ENCODE measurements around the gene AOPEP. TPM values are rescaled to one million over a fixed set of nuclear protein-coding genes. Genes with fewer than 3 reads are reported as not detected.

Gene AOPEP
- total and polyA plus RNA-seq, 9 of the 15 experiments (the other 6 are each of a cell fraction or from before 2014, with no cell fraction given), result 4.5 to 19.3 (median 13.5) TPM

- TF ChIP-seq ASH1L (IDR thresholded peaks at IDR 0.05; ENCODE audit: borderline replicate concordance, low read depth, partially characterized antibody), result no peak
- no peak for TF ChIP-seq ATF1 (CRISPR knock-in tag; IDR thresholded peaks at IDR 0.05)
- peak; percentile 42; the same call in 1 of the 2 replicates for TF ChIP-seq ATF1 (tag; IDR thresholded peaks at IDR 0.05)
- peak; percentile 55 for TF ChIP-seq ZFX (CRISPR knock-in tag; IDR thresholded peaks at IDR 0.05)
- no peak for TF ChIP-seq ZFPM2 (CRISPR knock-in tag; IDR thresholded peaks at IDR 0.05)
- TF ChIP-seq, protein P1, sequence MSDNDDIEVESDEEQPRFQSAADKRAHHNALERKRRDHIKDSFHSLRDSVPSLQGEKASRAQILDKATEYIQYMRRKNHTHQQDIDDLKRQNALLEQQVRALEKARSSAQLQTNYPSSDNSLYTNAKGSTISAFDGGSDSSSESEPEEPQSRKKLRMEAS (CRISPR knock-in tag; IDR thresholded peaks at IDR 0.05), result peak; percentile 35; the same call in 1 of the 2 replicates
- TF ChIP-seq GABPB1 (CRISPR knock-in tag; IDR thresholded peaks at IDR 0.05), result no peak
- peak; percentile 81 for TF ChIP-seq CHD1 (IDR thresholded peaks at IDR 0.05; ENCODE audit: low read length)
- TF ChIP-seq, protein P2, sequence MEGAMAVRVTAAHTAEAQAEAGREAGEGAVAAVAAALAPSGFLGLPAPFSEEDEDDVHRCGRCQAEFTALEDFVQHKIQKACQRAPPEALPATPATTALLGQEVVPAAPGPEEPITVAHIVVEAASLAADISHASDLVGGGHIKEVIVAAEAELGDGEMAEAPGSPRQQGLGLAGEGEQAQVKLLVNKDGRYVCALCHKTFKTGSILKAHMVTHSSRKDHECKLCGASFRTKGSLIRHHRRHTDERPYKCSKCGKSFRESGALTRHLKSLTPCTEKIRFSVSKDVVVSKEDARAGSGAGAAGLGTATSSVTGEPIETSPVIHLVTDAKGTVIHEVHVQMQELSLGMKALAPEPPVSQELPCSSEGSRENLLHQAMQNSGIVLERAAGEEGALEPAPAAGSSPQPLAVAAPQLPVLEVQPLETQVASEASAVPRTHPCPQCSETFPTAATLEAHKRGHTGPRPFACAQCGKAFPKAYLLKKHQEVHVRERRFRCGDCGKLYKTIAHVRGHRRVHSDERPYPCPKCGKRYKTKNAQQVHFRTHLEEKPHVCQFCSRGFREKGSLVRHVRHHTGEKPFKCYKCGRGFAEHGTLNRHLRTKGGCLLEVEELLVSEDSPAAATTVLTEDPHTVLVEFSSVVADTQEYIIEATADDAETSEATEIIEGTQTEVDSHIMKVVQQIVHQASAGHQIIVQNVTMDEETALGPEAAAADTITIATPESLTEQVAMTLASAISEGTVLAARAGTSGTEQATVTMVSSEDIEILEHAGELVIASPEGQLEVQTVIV (CRISPR knock-in tag; IDR thresholded peaks at IDR 0.05; ENCODE audit: borderline replicate concordance), result no peak
- TF ChIP-seq TAF7 (tag; IDR thresholded peaks at IDR 0.05), result no peak
- TF ChIP-seq FIP1L1 (IDR thresholded peaks at IDR 0.05; ENCODE audit: low read depth, low read length, poor library complexity, severe bottlenecking), result no peak
- TF ChIP-seq SIN3A (IDR thresholded peaks at IDR 0.05; ENCODE audit: borderline replicate concordance in 2 of 2, control insufficient read depth in 1 of 2, low read depth in 2 of 2, low read length in 2 of 2), result peak; percentile 28 to 73; a peak in 1 of 4 replicates
- no peak for TF ChIP-seq NR4A1 (CRISPR knock-in tag; IDR thresholded peaks at IDR 0.05)
- no peak for TF ChIP-seq NR4A1 (tag; IDR thresholded peaks at IDR 0.05)
- TF ChIP-seq, protein P3, sequence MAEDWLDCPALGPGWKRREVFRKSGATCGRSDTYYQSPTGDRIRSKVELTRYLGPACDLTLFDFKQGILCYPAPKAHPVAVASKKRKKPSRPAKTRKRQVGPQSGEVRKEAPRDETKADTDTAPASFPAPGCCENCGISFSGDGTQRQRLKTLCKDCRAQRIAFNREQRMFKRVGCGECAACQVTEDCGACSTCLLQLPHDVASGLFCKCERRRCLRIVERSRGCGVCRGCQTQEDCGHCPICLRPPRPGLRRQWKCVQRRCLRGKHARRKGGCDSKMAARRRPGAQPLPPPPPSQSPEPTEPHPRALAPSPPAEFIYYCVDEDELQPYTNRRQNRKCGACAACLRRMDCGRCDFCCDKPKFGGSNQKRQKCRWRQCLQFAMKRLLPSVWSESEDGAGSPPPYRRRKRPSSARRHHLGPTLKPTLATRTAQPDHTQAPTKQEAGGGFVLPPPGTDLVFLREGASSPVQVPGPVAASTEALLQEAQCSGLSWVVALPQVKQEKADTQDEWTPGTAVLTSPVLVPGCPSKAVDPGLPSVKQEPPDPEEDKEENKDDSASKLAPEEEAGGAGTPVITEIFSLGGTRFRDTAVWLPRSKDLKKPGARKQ (CRISPR knock-in tag; IDR thresholded peaks at IDR 0.05), result no peak
- TF ChIP-seq ZNF589 (CRISPR knock-in tag; IDR thresholded peaks at IDR 0.05; ENCODE audit: low read depth), result no peak
- no peak for TF ChIP-seq ZNF316 (IDR thresholded peaks at IDR 0.05)
- no peak for TF ChIP-seq GTF2A2 (tag; IDR thresholded peaks at IDR 0.05)
- TF ChIP-seq, protein P4, sequence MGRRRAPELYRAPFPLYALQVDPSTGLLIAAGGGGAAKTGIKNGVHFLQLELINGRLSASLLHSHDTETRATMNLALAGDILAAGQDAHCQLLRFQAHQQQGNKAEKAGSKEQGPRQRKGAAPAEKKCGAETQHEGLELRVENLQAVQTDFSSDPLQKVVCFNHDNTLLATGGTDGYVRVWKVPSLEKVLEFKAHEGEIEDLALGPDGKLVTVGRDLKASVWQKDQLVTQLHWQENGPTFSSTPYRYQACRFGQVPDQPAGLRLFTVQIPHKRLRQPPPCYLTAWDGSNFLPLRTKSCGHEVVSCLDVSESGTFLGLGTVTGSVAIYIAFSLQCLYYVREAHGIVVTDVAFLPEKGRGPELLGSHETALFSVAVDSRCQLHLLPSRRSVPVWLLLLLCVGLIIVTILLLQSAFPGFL (CRISPR knock-in tag; IDR thresholded peaks at IDR 0.05), result no peak
- peak; percentile 30 for TF ChIP-seq TBP (optimal IDR thresholded peaks at IDR 0.05; ENCODE audit: low read depth, low read length)
- TF ChIP-seq, protein P5, sequence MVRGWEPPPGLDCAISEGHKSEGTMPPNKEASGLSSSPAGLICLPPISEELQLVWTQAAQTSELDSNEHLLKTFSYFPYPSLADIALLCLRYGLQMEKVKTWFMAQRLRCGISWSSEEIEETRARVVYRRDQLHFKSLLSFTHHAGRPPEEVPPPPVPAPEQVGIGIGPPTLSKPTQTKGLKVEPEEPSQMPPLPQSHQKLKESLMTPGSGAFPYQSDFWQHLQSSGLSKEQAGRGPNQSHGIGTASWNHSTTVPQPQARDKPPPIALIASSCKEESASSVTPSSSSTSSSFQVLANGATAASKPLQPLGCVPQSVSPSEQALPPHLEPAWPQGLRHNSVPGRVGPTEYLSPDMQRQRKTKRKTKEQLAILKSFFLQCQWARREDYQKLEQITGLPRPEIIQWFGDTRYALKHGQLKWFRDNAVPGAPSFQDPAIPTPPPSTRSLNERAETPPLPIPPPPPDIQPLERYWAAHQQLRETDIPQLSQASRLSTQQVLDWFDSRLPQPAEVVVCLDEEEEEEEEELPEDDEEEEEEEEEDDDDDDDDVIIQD (CRISPR knock-in tag; IDR thresholded peaks at IDR 0.05), result no peak
These were observed 322.0 kb downstream of the AOPEP start (continued) for GRCh38 chr9:95048225-95049087.

All from K562 (cell line).